HepG2 (cell line): ENCODE data around the gene KCNK10. TPM values are rescaled to one million over a fixed set of nuclear protein-coding genes. Genes with fewer than 3 reads are reported as not detected.

Source experiments
- ATAC-seq: fragments of 200-7000 bp; cut with Tn5 transposase; 3 replicates; pipeline ENCODE4 v1.9.1; 2020; ENCODE audit warnings: mild to moderate bottlenecking, moderate library complexity
- BruUV-seq: library from RNA; stranded (reverse); fragments of 400-500 nt; replicated peaks from 2 replicates; lab custom pipeline; 2021; lab: Mats Ljungman, UMichigan
- CTCF ChIA-PET: fragments of 300-600 bp; formaldehyde crosslinking; extraction: SDS; loops from one replicate; lab custom pipeline; 2021; ENCODE audit warnings: low total read pairs, inconsistent platforms, low intra/inter-chr PET ratio; lab: Yijun Ruan, JAX
- POLR2A ChIA-PET: fragments of 350-600 bp; sonication (Branson Sonifier 250); formaldehyde crosslinking; loops from one replicate; lab custom pipeline; 2020; ENCODE audit warnings: antibody characterized with exemption, inconsistent platforms; lab: Yijun Ruan, JAX
- DNase-seq: peaks from one replicate; pipeline ENCODE4 v3.0.0-alpha.2; 2015; ENCODE audit warnings: low spot score
- FAIRE-seq: peaks from 3 replicates; lab custom pipeline; 2011; peaks lifted over from hg19 to GRCh38; lab: Jason Lieb, UNC
- H2AFZ ChIP-seq: one replicate; pipeline ENCODE4 v1.6.1; 2011; ENCODE audit warnings: low read length, inconsistent platforms
- H3K27ac ChIP-seq: fragments of 300-600 bp; 3 replicates; pipeline ENCODE4 v1.8.0; 2011; ENCODE audit warnings: mixed run types, mild to moderate bottlenecking, mixed read lengths, low read length, inconsistent platforms; ENCODE audit not compliant: insufficient read depth; ENCODE audit errors: extremely low read length
- H3K27me3 ChIP-seq, 2 experiments: fragments of 200-600 bp in 1 of 2; 2 replicates in 1 of 2; 3 replicates in 1 of 2; pipeline versions ENCODE4 v1.6.0 to v1.8.0; 2011; ENCODE audit warnings: low read length in 2 of 2, mild to moderate bottlenecking in 2 of 2, moderate library complexity in 2 of 2, inconsistent platforms in 1 of 2; ENCODE audit not compliant: insufficient read depth in 2 of 2, control insufficient read depth in 1 of 2
- H3K36me3 ChIP-seq, 2 experiments: fragments of 200-600 bp in 1 of 2; replicated peaks in 1 of 2; 2 replicates in 1 of 2; 3 replicates in 1 of 2; pipeline versions ENCODE4 v1.5.1 to v1.8.0; 2011; ENCODE audit warnings: low read length in 2 of 2, inconsistent platforms in 1 of 2; ENCODE audit not compliant: insufficient read depth in 2 of 2, control insufficient read depth in 1 of 2
- H3K4me1 ChIP-seq: 2 replicates; pipeline ENCODE4 v1.5.1; 2012; ENCODE audit warnings: low read length, inconsistent platforms; ENCODE audit not compliant: insufficient read depth
- H3K4me2 ChIP-seq: 2 replicates; pipeline ENCODE4 v1.6.0; 2011; ENCODE audit warnings: low read depth, low read length, inconsistent platforms
- H3K4me3 ChIP-seq, 3 experiments: fragments of 200-600 bp in 1 of 3; sonication (generic), shearing (Covaris generic) in 1 of 3; replicated peaks in 1 of 3; 2 replicates each; pipeline ENCODE4 v1.5.1; 2011 to 2016; ENCODE audit warnings: low read length in 3 of 3, inconsistent platforms in 2 of 3, low read depth in 2 of 3, mild to moderate bottlenecking in 2 of 3, control low read depth in 1 of 3, mixed read lengths in 1 of 3; ENCODE audit not compliant: insufficient read depth in 1 of 3
- H3K79me2 ChIP-seq: one replicate; pipeline ENCODE4 v1.6.1; 2011; ENCODE audit warnings: low read length, inconsistent platforms; ENCODE audit not compliant: insufficient read depth
- H3K9ac ChIP-seq: 2 replicates; pipeline ENCODE4 v1.6.0; 2011; ENCODE audit warnings: mild to moderate bottlenecking, low read depth, low read length, inconsistent platforms; ENCODE audit not compliant: insufficient read depth
- H3K9me3 ChIP-seq: 2 replicates; pipeline ENCODE4 v1.5.1; 2012; ENCODE audit warnings: mild to moderate bottlenecking, low read length
- H4K20me1 ChIP-seq: 2 replicates; pipeline ENCODE4 v1.6.0; 2011; ENCODE audit warnings: inconsistent platforms, mild to moderate bottlenecking, low read length, moderate library complexity; ENCODE audit not compliant: insufficient read depth
- ATM ChIP-seq: fragments of 450-650 bp; IDR thresholded peaks from 2 replicates; pipeline ENCODE4 v1.7.1; 2017; ENCODE audit warnings: mild to moderate bottlenecking, borderline replicate concordance
- HDAC6 ChIP-seq: fragments of 200-600 bp; sonication (generic); IDR thresholded peaks from 2 replicates; pipeline ENCODE4 v1.7.0; 2017; ENCODE audit warnings: mild to moderate bottlenecking, antibody characterized with exemption, low read length, low read depth
- KLF13 ChIP-seq: sonication (generic); formaldehyde crosslinking; IDR thresholded peaks from 2 replicates; pipeline ENCODE4 v1.4.0; 2020; ENCODE audit warnings: mild to moderate bottlenecking, missing genetic modification reagents
- KMT2B ChIP-seq: IDR thresholded peaks from 2 replicates; pipeline ENCODE4 v1.6.1; 2016; ENCODE audit warnings: missing genetic modification reagents, missing compliant biosample characterization
- MXI1 ChIP-seq: IDR thresholded peaks from 3 replicates; pipeline ENCODE4 v1.6.1; 2012; ENCODE audit warnings: low read depth, low read length, inconsistent platforms, borderline replicate concordance
- NFKB2 ChIP-seq: sonication (generic); formaldehyde crosslinking; IDR thresholded peaks from 2 replicates; pipeline ENCODE4 v1.4.0; 2020; ENCODE audit warnings: missing genetic modification reagents, borderline replicate concordance
- NR2F1 ChIP-seq, 2 experiments: fragments of 450-650 bp in 1 of 2; formaldehyde crosslinking in 1 of 2; IDR thresholded peaks; 2 replicates each; pipeline versions ENCODE4 v1.5.0 to v1.6.1; 2016 to 2020; ENCODE audit warnings: mild to moderate bottlenecking in 1 of 2, missing compliant biosample characterization in 1 of 2, missing genetic modification reagents in 1 of 2, moderate library complexity in 1 of 2
- RFX1 ChIP-seq: fragments of 450-650 bp; IDR thresholded peaks from 2 replicates; pipeline ENCODE4 v1.6.1; 2017
- RXRA ChIP-seq: sonication (generic); formaldehyde crosslinking; IDR thresholded peaks from 2 replicates; pipeline ENCODE4 v1.5.1; 2020; ENCODE audit warnings: missing genetic modification reagents
- ZNF3 ChIP-seq: IDR thresholded peaks from 2 replicates; pipeline ENCODE4 v1.7.0; 2017; ENCODE audit warnings: inconsistent platforms
- ZNF331 ChIP-seq: sonication (generic); formaldehyde crosslinking; IDR thresholded peaks from 2 replicates; pipeline ENCODE4 v1.4.0; 2020; ENCODE audit warnings: missing genetic modification reagents
- ZNF44 ChIP-seq: sonication (generic); formaldehyde crosslinking; IDR thresholded peaks from 2 replicates; pipeline ENCODE4 v1.5.1; 2020; ENCODE audit warnings: mild to moderate bottlenecking, missing genetic modification reagents
- ZNF672 ChIP-seq: sonication (generic); formaldehyde crosslinking; IDR thresholded peaks from 2 replicates; pipeline ENCODE4 v1.8.1; 2022; ENCODE audit warnings: missing genetic modification reagents
- ZNF737 ChIP-seq: sonication (generic); formaldehyde crosslinking; IDR thresholded peaks from 2 replicates; pipeline ENCODE4 v1.5.0; 2020; ENCODE audit warnings: missing genetic modification reagents, mild to moderate bottlenecking, borderline replicate concordance
- ZNF781 ChIP-seq: sonication (generic); formaldehyde crosslinking; IDR thresholded peaks from 2 replicates; pipeline ENCODE4 v1.5.1; 2020; ENCODE audit warnings: borderline replicate concordance, mild to moderate bottlenecking, missing genetic modification reagents; ENCODE audit errors: not compliant biosample characterization
- WGBS: methylation state at CpG from one replicate; pipeline ENCODE4 v1.1.6; 2017; ENCODE audit warnings: low lambda C conversion rate; 5-methylcytosine and 5-hydroxymethylcytosine counted together
- in situ Hi-C: cut with HindIII; loops from 2 replicates; pipeline ENCODE4 v1.10.0; 2017; ENCODE audit warnings: low pct_unique_long_range_greater_than_20kb; ENCODE audit not compliant: extremely low pct_ligation_motif_present
- intact Hi-C: fragments of 100-400 bp; cut with micrococcal nuclease; formaldehyde crosslinking; loops from one replicate; pipeline ENCODE4 v1.10.0; 2022; ENCODE audit not compliant: unreplicated experiment
- polyA plus RNA-seq, 8 experiments: library from polyadenylated mRNA; depleted of rRNA in 3 of 8; stranded (reverse) in 7 of 8; unstranded in 1 of 8; fragments of >200 nt; fragmentation: Illumina TruSeq in 4 of 8; extraction: Trizol in 4 of 8; gene quantifications; 2 replicates each; pipeline versions ENCODE4 v1.2.1 to v1.2.3, GENCODE V29; 2011 to 2016; ENCODE audit warnings: low read depth in 4 of 8, missing spikeins in 1 of 8, mixed read lengths in 1 of 8; ENCODE audit not compliant: insufficient read depth in 1 of 8
- total RNA-seq, 5 experiments: library from RNA; depleted of rRNA; stranded (reverse); fragments of >200 nt; fragmentation: Illumina TruSeq; extraction: Trizol; gene quantifications; 2 replicates each; pipeline ENCODE4 v1.2.3, GENCODE V29; 2016; ENCODE audit warnings: low read depth in 1 of 5
- TF ChIP-seq, protein P1 (sequence below): sonication (generic); formaldehyde crosslinking; IDR thresholded peaks from 2 replicates; pipeline ENCODE4 v1.4.0; 2020; ENCODE audit warnings: missing genetic modification reagents, mild to moderate bottlenecking, borderline replicate concordance
- TF ChIP-seq, protein P2 (sequence below): sonication (generic); formaldehyde crosslinking; IDR thresholded peaks from 2 replicates; pipeline ENCODE4 v1.4.0; 2020; ENCODE audit warnings: mild to moderate bottlenecking, missing genetic modification reagents

Gene KCNK10
- total and polyA plus RNA-seq, 2 of the 13 experiments (the other 11 are each of a cell fraction or from before 2014, with no cell fraction given): not detected

DNA sequence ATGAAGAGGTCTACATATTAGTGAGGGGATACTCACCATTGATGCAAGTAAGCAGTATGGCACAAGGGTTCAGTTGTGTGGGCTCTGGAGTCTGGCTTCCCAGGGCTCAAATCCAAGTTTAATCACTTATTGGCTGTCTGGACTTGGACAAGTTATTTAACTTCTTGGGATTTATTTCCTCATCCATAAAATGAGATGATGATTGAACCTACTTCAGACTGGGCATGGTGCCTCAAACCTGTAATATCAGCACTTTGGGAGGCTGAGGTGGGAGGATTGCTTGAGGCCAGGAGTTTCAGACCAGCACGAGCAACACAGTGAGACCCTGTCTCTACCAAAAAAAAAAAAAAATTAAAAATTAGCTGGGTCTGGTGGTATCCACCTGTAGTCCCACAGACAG is 67.9 kb downstream of the KCNK10 start (continued):
- no peak for TF ChIP-seq ZNF672 (CRISPR knock-in tag)

DNA sequence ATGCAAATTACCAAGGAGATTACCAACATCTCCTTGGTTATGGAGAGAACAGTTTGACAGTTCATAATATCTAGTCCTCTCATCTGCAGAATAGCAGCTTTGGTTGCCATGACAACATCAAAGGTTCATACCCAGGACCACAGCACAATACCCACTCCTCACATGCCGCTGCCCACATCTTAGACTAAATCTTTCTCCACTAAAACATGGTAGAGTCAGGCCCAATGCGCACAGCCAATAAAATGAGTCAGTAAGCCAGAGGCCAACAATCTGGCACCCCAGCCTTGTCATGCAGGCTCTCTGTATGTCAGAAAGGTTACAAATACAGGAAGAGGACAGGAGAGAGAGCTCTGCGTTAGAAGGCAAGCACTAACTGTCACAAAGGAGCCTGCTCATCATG is 70.6 kb downstream of the KCNK10 start:
- H3K4me1 ChIP-seq: no peaks in the 10 kb centered on the region
- FAIRE-seq (no peak), DNase-seq (no peak), ATAC-seq (no peak)
- H3K4me2 ChIP-seq: no peak overlapping the region
- H3K36me3 ChIP-seq: no peaks in the 10 kb centered on the region
- in situ Hi-C loops (no loop called here), intact Hi-C loops (no loop called here)
- H3K27me3 ChIP-seq: peaks cover 0 to 23% of the 10 kb centered on the region in 2 experiments; a peak in 3 of 5 replicates
- 45% methylated on average over 3 of the region's 3 CpGs for WGBS
- CTCF ChIA-PET: no interaction called here
- BruUV-seq: no TSS peak
- no peaks in the 10 kb centered on the region for H3K9me3 ChIP-seq
- no peaks in the 10 kb centered on the region for H3K79me2 ChIP-seq
- no peak overlapping the region for H2AFZ ChIP-seq
- H3K9ac ChIP-seq: no peak overlapping the region
- POLR2A ChIA-PET: no interaction called here
- H3K27ac ChIP-seq: no peak overlapping the region
- no peak overlapping the region for H3K4me3 ChIP-seq
- H4K20me1 ChIP-seq: no peaks in the 10 kb centered on the region
- TF ChIP-seq RFX1 (peak; percentile 39; the same call in 1 of the 2 replicates), MXI1 (no peak)

DNA sequence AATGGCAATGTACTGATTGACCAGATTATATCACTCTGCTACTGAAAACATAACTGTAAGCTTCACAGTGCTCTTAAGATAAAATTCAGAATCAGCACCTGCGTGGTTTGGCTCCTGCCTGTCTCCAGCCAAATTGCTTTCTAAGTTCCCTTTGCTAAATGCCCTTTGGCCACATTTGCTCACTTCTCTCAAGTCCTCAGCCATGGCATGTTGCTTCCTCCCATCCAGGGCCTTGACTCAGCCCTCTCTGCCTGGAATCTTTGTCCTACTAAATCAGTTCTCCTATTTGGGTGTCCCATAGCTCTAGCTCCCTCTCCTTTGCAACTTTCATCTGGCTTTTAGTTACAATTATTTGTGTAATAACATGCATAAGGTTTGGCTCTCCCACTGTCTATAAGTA is 71.4 kb downstream of the KCNK10 start:
- peaks cover 0 to 22% of the 10 kb centered on the region in 2 experiments; a peak in 3 of 5 replicates for H3K27me3 ChIP-seq
- POLR2A ChIA-PET: no interaction called here
- ATAC-seq (no peak), FAIRE-seq (no peak), DNase-seq (no peak)
- CTCF ChIA-PET: no interaction called here
- in situ Hi-C loops: no loop called here
- H3K4me2 ChIP-seq: no peak overlapping the region
- no peak overlapping the region for H3K9ac ChIP-seq
- BruUV-seq: no TSS peak
- peaks cover 6% of the 10 kb centered on the region; the same call in 1 of the 2 replicates for H3K4me1 ChIP-seq
- no peaks in the 10 kb centered on the region for H3K9me3 ChIP-seq
- H3K4me3 ChIP-seq: no peak overlapping the region
- H3K36me3 ChIP-seq: no peaks in the 10 kb centered on the region
- H4K20me1 ChIP-seq: no peaks in the 10 kb centered on the region
- 0% methylated on average over 1 of the region's 1 CpG for WGBS
- H3K27ac ChIP-seq: no peak overlapping the region
- intact Hi-C loops: no loop called here
- no peak overlapping the region for H2AFZ ChIP-seq
- H3K79me2 ChIP-seq: no peaks in the 10 kb centered on the region
- TF ChIP-seq HDAC6 (no peak), NR2F1 (CRISPR knock-in tag; IDR thresholded peaks at IDR 0.05) (no peak), RXRA (CRISPR knock-in tag) (no peak), ZNF781 (no peak), KLF13 (CRISPR knock-in tag) (no peak), ZNF44 (CRISPR knock-in tag) (no peak), NFKB2 (CRISPR knock-in tag) (no peak), ZNF3 (CRISPR knock-in tag) (no peak), KMT2B (CRISPR knock-in tag) (no peak), ZNF737 (CRISPR knock-in tag) (no peak), ZNF331 (CRISPR knock-in tag) (no peak), ATM (no peak)
- TF ChIP-seq, protein P1, sequence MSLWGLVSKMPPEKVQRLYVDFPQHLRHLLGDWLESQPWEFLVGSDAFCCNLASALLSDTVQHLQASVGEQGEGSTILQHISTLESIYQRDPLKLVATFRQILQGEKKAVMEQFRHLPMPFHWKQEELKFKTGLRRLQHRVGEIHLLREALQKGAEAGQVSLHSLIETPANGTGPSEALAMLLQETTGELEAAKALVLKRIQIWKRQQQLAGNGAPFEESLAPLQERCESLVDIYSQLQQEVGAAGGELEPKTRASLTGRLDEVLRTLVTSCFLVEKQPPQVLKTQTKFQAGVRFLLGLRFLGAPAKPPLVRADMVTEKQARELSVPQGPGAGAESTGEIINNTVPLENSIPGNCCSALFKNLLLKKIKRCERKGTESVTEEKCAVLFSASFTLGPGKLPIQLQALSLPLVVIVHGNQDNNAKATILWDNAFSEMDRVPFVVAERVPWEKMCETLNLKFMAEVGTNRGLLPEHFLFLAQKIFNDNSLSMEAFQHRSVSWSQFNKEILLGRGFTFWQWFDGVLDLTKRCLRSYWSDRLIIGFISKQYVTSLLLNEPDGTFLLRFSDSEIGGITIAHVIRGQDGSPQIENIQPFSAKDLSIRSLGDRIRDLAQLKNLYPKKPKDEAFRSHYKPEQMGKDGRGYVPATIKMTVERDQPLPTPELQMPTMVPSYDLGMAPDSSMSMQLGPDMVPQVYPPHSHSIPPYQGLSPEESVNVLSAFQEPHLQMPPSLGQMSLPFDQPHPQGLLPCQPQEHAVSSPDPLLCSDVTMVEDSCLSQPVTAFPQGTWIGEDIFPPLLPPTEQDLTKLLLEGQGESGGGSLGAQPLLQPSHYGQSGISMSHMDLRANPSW: no peak
- TF ChIP-seq, protein P2, sequence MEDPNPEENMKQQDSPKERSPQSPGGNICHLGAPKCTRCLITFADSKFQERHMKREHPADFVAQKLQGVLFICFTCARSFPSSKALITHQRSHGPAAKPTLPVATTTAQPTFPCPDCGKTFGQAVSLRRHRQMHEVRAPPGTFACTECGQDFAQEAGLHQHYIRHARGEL (CRISPR knock-in tag): no peak
